ENCODE data around the gene LRRN4CL.

The LRRN4CL gene

DNA sequence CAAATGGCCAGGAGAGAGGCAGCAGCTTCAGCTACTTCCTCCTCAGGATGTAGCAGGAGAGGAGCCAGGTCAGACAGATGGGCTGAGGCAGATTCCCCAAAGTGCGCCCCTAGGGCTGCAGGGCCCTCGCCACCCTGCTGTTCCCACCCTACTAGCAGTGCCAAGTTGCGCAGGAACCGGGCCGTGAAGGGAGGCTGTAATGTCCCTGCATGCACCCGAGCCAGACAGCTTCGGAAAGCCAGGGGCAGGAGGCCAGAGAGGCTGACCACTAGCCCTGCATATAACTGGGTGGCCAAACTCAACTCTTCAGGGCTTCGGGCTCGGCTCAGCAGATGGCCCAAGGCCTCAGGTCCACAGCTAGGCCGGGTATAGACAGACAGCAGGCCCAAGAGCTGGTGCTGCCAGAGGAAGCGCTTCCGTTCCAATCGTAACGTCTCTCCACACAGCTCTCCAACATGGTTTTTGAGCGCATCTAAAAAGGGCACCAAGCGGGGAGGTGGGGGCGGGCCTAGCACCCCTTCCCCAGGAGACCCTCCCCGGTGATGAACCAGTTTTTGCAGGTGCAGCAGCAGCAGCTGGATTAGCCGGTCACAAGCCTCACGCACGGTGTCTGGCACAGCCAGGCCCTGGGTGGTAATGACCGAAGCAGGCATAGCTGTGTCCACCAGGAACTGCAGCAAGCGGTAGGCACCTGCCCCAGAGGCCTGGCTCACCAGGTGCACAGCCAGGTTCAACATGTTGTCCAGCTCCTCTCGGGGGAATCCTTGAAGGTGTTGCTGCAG, 41.0 kb downstream of the LRRN4CL start:
- in situ Hi-C loops (cut with MboI; ENCODE audit: low sequenced_read_pairs), result no loop called here

DNA sequence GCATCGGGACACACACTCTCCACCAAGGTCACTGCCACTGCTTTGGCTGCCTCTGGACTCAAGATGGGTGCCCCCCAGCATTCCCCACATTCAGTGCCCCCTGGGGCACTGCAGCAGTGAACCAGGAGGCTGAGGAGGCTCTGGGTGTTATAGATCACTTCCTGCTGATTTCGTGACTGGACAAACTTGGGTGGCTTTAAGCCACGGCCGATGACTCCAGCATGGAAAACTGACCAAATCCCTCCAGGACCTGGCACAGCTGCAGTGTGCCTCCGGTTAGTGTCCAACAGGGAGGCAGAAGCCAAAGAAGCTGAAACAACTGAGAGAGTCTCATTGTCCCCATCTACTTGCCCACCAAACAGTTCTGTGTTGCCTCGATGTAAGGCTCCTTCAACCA, 41.7 kb downstream of the LRRN4CL start:
- in situ Hi-C loops (cut with MboI; ENCODE audit: low sequenced_read_pairs), result no loop called here

DNA sequence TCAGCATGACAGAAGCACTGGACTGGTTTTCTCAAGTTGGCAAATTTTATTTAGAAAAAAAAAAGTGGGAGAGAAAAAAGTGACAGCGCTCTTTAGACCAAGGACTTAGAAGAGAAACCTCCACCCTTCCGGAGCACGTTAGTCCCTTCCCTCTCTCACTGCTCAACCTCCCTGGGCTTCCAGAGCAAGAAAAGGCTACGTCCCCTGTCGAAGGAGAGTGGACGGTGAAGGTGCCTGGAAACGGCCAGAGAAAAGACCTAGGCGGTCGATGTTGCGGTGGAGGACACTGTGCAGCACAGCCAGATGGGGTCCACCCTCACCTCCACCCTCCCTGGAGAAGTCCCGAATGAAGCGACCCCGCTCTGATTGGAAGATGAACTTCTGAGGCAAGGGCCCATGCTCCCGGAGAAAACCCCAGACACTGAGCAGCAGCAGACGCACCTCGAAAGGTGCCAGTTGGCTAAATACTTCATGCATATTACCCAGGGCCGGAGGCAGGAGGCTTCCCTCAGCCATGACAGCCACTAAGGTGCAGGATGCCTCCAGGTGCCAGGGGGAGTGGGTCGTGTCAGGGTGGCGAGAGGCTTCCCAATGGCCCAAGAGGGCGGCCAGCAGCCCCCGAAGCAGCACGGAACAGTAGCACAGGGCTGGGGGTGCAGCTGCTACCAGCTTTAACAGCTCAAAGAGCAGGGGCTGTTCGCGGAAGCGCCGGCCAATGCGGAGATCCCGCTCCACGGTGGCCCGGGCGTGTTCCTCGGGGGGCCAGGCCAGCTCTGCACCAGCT, 42.3 kb downstream of the LRRN4CL start:
- in situ Hi-C loops (cut with MboI; ENCODE audit: low sequenced_read_pairs), result no loop called here

DNA sequence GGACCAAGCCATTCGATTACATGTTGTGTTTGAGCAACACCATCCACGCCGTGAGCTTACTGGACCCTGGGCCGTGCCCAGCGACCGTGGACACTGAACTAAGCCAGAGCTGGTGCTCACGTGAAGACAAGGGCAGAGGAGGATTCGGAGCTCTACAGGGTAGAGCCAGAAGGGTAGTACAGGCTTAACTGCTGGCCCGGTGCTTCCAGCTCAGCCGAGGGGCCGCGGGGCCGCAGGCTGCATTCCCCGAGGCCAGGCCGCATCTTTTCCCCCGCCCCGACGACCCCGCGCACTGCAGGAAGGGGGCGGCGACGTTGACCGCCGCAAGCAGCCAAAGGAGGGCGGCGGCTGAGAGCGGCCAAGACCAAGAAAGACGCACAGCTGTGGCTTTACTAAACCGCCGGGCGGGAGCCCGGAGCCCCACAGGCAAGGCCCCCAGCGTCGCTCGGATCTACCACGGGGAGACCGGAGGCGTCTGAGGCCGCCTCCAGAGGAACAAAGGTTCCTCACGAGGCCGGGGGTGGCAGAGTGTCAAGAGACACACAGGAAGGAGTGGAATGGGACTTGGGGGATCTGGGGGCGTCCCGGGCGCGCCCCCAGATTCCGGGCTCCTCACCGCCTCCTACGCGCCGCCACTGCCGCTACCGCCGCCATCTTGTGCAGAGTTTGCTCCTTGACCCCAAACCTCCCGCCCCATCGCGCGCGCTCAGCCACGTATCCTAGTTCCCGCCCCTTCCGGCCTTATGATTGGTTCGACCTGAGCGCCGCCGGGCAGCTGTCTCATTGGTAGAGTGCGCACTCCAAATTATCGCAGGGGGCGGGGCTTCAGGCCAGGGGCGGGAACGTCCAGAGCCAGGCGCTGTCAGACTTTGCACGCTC, 43.1 kb downstream of the LRRN4CL start, which contains the start of gene GANAB:
TSS of gene GANAB (minus strand) at position 668 of the 879 bp plus-strand sequence. CDS start at position 654, 14 bp downstream.
- in situ Hi-C loops (cut with MboI; ENCODE audit: low sequenced_read_pairs), result no loop called here

DNA sequence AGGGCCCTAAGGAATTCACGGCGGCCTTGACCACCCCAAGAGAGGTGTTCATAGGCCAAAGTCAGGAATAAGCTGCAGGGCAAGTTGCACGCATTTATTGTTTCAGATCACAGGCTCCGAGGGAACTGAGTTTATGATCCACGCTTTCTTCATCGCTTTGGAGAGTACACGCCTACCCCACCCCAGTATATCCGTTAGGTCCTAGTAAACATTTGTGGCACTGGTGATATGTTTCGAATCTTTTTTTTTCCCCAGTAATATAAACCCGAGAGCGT, 43.7 kb downstream of the LRRN4CL start:
- in situ Hi-C loops (cut with MboI; ENCODE audit: low sequenced_read_pairs), result no loop called here

DNA sequence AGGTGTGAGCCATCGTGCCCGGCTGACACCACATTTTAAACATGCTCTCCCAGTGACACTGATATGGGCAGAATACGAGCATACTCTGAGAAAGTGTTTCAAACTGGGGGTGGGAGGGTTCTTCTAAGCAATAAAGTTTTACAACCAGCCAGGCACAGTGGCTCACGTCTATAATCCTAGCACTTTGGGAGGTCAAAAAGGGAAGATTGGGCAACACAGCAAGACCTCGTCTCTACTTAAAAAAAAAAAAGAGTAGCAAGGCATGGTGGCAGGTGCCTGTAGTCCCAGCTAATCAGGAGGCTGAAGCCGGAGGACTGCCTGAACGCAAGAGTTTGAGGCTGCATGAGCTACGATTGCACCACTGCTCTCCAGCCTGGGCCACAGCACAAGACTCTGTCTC, 45.1 kb downstream of the LRRN4CL start:
- in situ Hi-C loops (cut with MboI; ENCODE audit: low sequenced_read_pairs), result no loop called here
